Peyer's patch (tissue), 4 donors: ENCODE data around the gene TEX51.

Experiments used
- CTCF ChIP-seq, 6 experiments: fragments of 450-650 bp in 4 of 6; fragments of 200-600 bp in 2 of 6; sonication (generic) in 1 of 6; IDR thresholded peaks; one replicate each; pipeline ENCODE4 v1.5.1; 2017 to 2019; ENCODE audit warnings: antibody characterized with exemption in 6 of 6, mild to moderate bottlenecking in 3 of 6, moderate library complexity in 1 of 6
- POLR2A ChIP-seq, 2 donors: fragments of 450-650 bp; IDR thresholded peaks; one replicate each; pipeline ENCODE4 v1.5.1; 2017; ENCODE audit warnings: antibody characterized with exemption in 2 of 2, mild to moderate bottlenecking in 2 of 2, moderate library complexity in 2 of 2

- TF ChIP-seq CTCF (IDR thresholded peaks at IDR 0.05) (no peak), POLR2A (IDR thresholded peaks at IDR 0.05) (no peak)
Observed at GRCh38 chr2:126876631-126877030, 22.1 kb upstream of the TEX51 start.
